GM19438 (cell line): ENCODE measurements around the gene SAMD13.

Experiments used
- ATAC-seq: cut with Tn5 transposase; IDR thresholded peaks from one replicate; pipeline ENCODE4 v1.9.1; 2021; ENCODE audit warnings: low read depth; ENCODE audit not compliant: unreplicated experiment

The SAMD13 gene

DNA sequence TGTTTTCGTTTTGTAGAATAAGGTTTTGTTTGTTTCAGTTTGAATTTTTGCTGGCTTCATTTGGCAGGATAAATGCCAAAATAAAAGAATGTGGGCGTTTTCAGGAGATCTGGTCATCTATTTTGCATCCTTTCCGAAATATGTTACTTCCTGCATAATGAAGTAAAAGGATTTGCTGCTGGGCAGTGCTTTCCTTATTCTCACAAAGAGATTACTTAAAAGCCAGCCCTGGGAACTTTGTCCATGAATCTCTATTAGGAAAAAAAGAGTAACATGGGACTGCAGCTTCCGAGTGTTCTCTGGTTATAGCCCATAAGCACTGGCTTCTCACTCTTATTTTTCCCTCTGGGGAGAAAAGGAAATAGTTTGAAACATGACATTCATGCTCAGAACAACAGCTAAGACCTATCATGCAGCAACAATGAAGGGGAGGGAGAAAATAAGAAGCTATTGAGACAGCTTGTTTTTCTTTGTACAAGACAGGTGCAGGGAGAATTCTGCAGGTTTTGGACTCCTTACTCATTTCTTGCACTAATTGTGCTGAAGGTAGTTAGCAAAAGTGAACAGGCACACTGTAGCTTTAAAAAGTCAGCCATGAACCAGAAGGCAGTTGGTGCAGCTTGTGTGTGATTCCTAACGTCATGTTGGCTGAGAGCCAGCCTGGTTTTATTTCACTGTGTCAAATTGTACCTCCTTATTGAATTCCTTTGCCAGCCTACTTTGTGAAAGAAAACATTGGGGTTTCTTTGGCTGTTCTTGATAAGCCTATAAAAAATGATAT lies at the start of gene SAMD13:
SAMD13 (plus strand) TSS at position 705 of the 781 bp plus-strand sequence. CDS start 1,527 bp downstream, outside the sequence.
- peak; percentile 27 for ATAC-seq

- ATAC-seq, result no peak
Observed at GRCh38 chr1:84253036-84253435, 48.5 kb upstream of the SAMD13 start.

GRCh38 chr1:84253891-84254290 lies 47.6 kb upstream of the SAMD13 start:
- ATAC-seq, result no peak

- no peak for ATAC-seq
Observed at GRCh38 chr1:84254703-84255238, 46.7 kb upstream of the SAMD13 start.

DNA sequence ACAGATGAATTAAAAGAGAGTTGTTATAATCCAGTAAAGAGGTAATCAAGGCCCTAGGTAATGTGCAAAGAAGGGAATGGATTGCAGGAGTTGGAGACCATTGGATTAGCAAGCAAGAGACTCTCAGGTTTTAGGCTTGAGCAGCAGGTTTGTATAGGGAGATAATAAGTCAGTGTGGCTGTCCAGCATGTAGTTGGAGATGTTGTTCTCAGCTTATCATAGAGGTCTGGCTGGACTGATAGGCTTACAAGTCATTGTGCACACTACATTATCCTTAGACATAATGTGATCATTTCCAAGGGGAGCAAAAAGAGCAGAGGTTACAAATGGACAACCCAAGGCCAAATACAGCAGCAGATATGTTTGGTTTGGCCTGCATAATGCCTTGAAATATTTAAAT lies 45.9 kb upstream of the SAMD13 start:
- ATAC-seq, result no peak

DNA sequence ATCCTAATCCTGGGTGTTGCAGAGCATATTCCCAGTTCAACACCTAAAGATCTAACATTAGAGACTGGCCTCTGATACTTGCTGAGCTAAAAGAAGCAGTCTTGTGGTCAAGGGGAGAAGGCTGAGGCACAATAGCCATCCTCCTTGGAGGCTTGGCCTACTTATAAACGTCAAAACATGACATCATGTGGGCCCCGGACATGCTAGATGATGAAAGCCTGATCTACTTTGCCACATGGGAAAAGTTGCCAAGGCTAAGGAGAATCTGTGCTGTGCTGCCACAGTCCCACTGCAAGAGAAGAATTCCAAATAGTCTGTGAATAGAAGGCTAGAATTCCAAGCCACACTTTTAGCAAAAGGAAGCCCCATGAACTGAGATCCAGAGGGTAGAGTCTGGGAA lies 43.9 kb upstream of the SAMD13 start:
- ATAC-seq, result no peak

DNA sequence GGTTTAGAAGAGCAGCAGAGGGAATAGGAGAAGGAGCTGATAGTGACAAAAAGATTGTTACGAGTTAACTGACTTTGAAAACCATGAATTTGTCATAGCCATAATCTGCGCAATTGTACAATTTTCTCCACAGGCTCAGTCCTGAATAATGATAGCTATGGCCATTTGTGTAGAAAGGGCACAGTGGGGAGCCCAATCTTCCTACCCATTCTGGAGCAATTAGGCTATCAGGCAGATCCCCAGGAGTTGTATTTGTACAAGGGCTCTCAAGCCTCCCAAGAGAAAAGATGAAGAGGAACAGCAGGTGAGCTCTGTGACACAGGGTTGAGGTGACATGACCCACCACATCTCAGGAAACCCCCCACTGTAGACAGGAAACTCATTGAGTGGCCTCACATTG lies 42.1 kb upstream of the SAMD13 start:
- ATAC-seq, result no peak

- no peak for ATAC-seq
Observed at GRCh38 chr1:84259989-84260388, 41.5 kb upstream of the SAMD13 start.

GRCh38 chr1:84260852-84261518 lies 40.5 kb upstream of the SAMD13 start:
- no peak for ATAC-seq

GRCh38 chr1:84264961-84265360 lies 36.5 kb upstream of the SAMD13 start:
- no peak for ATAC-seq

DNA sequence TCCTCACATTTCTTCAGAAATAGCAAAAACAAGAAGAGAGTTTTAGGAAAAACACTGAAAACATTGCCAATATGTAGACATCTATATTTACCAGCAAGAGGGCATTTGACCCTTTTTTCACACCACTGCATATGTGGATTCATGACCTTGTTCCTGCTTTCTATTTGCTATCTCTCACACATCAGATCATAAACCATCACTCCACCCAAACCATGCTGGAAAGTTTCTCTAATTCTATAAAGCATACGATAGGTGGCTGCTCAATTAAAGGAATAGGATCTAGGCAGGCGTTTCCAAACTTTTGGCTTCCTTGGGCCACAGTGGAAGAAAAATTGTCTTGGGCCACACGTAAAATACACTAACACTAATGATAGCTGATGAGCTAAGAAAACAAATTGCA lies 35.6 kb upstream of the SAMD13 start:
- ATAC-seq, result no peak

DNA sequence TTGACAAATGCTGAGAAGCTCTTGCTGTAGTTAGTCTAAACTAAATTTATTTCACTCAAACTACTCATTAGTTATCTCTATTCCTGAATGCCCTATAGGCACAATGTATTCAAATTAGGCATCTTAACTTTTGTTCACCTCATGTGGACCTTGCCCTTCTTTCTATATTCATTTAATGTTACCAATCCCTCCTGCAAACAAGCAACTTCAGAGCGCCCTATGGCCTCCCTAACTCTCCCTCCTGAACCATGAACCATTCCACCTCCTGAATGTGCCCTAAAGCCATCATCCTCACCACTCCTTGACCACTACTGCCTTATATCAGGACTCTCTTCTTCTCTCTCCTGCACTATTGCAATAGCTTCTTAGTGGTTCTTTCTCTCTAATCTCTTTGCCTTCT lies 34.8 kb upstream of the SAMD13 start:
- no peak for ATAC-seq

DNA sequence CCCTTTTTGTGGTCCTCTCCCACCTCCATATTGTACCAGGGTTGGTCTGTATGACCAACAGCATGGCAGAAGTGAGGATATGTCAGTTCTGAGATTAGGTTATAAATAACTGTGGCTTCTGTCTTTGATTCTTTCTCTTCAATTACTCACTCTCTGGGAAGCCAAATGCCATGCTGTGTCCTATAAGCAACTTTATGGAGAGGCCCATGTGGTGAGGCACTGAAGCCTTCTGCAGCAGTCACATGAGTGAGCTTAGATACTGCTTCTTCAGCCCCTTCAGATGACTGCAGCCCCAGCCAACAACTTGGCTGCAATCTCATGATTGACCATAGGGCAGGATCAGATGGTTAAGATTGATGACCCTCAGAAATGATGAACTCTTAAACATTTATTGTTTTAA lies 34.0 kb upstream of the SAMD13 start:
- ATAC-seq, result no peak

DNA sequence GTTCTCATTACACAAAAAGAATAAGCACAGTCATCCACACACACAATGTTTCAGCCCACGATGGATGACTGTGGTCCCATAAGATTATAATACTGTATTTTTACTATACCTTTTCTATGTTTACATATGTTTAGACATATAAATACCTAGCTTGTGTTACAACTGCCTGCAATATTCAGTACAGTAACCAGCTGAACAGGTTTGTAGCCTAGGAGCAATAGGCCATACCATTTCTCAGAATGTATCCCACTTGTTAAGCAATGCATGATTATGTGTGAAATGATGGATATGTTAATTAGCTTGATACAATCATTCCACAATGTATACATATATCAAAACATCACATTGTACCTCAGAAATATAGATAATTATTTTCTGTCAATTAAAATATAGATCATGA lies 33.2 kb upstream of the SAMD13 start:
- no peak for ATAC-seq

- ATAC-seq, result no peak
Observed at GRCh38 chr1:84269306-84269705, 32.2 kb upstream of the SAMD13 start.

GRCh38 chr1:84271441-84272151 lies 29.9 kb upstream of the SAMD13 start:
- peak; percentile 98 for ATAC-seq

- ATAC-seq, result no peak
Observed at GRCh38 chr1:84272401-84272800, 29.1 kb upstream of the SAMD13 start.

- no peak for ATAC-seq
Observed at GRCh38 chr1:84277343-84278059, 24.0 kb upstream of the SAMD13 start.

DNA sequence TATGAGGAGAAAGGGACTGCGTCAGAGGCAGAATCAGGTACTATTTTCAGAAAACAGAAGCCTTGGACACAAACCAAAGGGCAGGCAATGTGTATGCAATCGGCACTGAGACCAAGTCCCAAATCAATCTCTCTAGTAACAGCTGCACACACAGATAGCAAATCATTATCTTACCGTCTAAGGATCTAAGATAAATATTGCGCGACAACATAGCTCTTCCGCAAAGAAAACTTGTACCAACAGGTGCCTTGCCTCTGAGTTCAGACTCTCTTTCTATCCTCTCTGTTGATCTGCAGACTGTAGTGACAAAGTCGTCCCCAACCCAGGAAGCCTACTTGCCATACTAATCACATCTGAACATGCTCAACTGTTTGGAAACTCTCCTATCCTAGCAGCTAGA lies 22.6 kb upstream of the SAMD13 start:
- no peak for ATAC-seq

DNA sequence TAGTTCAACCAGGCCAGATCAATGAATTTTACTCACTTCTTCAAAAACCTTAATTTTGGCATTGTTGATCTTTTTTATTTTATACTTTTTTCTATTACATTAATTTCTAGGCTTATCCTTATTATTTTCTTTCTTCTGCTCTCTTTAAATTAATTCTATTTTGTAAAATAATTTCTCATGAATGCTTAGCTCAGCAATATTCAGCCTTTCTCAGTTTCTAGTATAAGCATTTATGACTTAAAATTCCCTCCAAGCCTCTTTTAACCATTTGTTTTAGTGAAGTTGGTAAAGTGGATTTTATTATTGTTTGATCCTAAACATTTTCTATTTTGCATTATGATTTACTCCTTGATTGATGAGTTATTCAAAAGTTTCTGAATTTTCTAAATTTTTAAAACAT lies 20.6 kb upstream of the SAMD13 start:
- no peak for ATAC-seq
